ENCODE measurements around the gene CDHR5.

GRCh38 chr11:623999-624704, 603 bp downstream of the CDHR5 start:
- TF ChIP-seq IRF3 (IDR thresholded peaks at IDR 0.05; ENCODE audit: low read depth, low read length) (no peak), USF1 (IDR thresholded peaks at IDR 0.05; ENCODE audit: borderline replicate concordance, low read depth) (no peak), CTCF (IDR thresholded peaks at IDR 0.05) (no peak), REST (IDR thresholded peaks at IDR 0.05; ENCODE audit: low read depth, low read length) (no peak), POLR2AphosphoS5 (IDR thresholded peaks at IDR 0.05; ENCODE audit: low read depth, low read length) (no peak), FOSL2 (IDR thresholded peaks at IDR 0.05; ENCODE audit: borderline replicate concordance, low read depth) (no peak), NFIC (IDR thresholded peaks at IDR 0.05; ENCODE audit: borderline replicate concordance) (no peak)
